Type B pancreatic cell (in vitro differentiated cells): ENCODE results near the gene RBSN. TPM values are rescaled to one million over a fixed set of nuclear protein-coding genes. Genes with fewer than 3 reads are reported as not detected.
A peak's percentile ranks its signal among the peaks of the same experiment; 100 is the strongest.

Experiments
- DNase-seq: peaks from one replicate; pipeline ENCODE4 v3.0.0; 2021; ENCODE audit warnings: mixed read lengths; ENCODE audit not compliant: unreplicated experiment; ENCODE audit errors: extremely low spot score
- H3K27ac Mint-ChIP-seq: 2 replicates; pipeline ENCODE4 v1.8.0; 2021; ENCODE audit warnings: mild to moderate bottlenecking, mixed read lengths
- H3K27me3 Mint-ChIP-seq: 2 replicates; pipeline ENCODE4 v1.8.0; 2021; ENCODE audit warnings: mixed read lengths
- H3K36me3 Mint-ChIP-seq: 2 replicates; pipeline ENCODE4 v1.8.0; 2021; ENCODE audit warnings: mixed read lengths
- H3K4me1 Mint-ChIP-seq: one replicate; pipeline ENCODE4 v1.8.0; 2021; ENCODE audit warnings: mixed read lengths; ENCODE audit not compliant: unreplicated experiment
- H3K4me3 Mint-ChIP-seq: 2 replicates; pipeline ENCODE4 v1.8.0; 2021; ENCODE audit warnings: mild to moderate bottlenecking, mixed read lengths
- H3K9me3 Mint-ChIP-seq: 2 replicates; pipeline ENCODE4 v1.8.0; 2021; ENCODE audit warnings: mixed read lengths
- CTCF ChIP-seq: fragments of 200-600 bp; sonication (generic); conservative IDR thresholded peaks from 2 replicates; pipeline ENCODE4 v1.5.0; 2021; ENCODE audit warnings: antibody characterized with exemption, mild to moderate bottlenecking
- total RNA-seq: library from RNA; stranded (reverse); gene quantifications from 2 replicates; pipeline ENCODE4 v1.2.1, GENCODE V29; 2021; ENCODE audit warnings: low replicate concordance

The RBSN gene
- total RNA-seq, 1 donor from 2014 or later: 29.1 TPM

- Mint-ChIP-seq H3K36me3 (no peaks in the 10 kb centered on the region), H3K9me3 (no peaks in the 10 kb centered on the region), H3K27ac (no peak overlapping the region), H3K27me3 (peaks cover 16% of the 10 kb centered on the region), H3K4me3 (no peak overlapping the region), H3K4me1 (no peaks in the 10 kb centered on the region)
- no peak for DNase-seq
- no peak for TF ChIP-seq CTCF
Observed at GRCh38 chr3:15107075-15107947, 8.4 kb upstream of the RBSN start.

GRCh38 chr3:15102836-15103235, 3.9 kb upstream of the RBSN start:
- H3K4me1 Mint-ChIP-seq: peaks cover 10% of the 10 kb centered on the region
- H3K9me3 Mint-ChIP-seq: no peaks in the 10 kb centered on the region
- DNase-seq: no peak
- H3K27me3 Mint-ChIP-seq: peaks cover 10% of the 10 kb centered on the region
- TF ChIP-seq CTCF: no peak
- peaks cover 2% of the 10 kb centered on the region for H3K36me3 Mint-ChIP-seq
- H3K4me3 Mint-ChIP-seq: no peak overlapping the region
- H3K27ac Mint-ChIP-seq: no peak overlapping the region

- peaks cover 7% of the 10 kb centered on the region for H3K27me3 Mint-ChIP-seq
- TF ChIP-seq CTCF: no peak
- H3K4me3 Mint-ChIP-seq: no peak overlapping the region
- H3K9me3 Mint-ChIP-seq: no peaks in the 10 kb centered on the region
- H3K27ac Mint-ChIP-seq: no peak overlapping the region
- DNase-seq: no peak
- peaks cover 4% of the 10 kb centered on the region for H3K36me3 Mint-ChIP-seq
- peaks cover 14% of the 10 kb centered on the region for H3K4me1 Mint-ChIP-seq
Observed at GRCh38 chr3:15102256-15102655, 3.3 kb upstream of the RBSN start.

GRCh38 chr3:15099364-15100098, 583 bp upstream of the RBSN start:
- Mint-ChIP-seq H3K36me3 (peaks cover 4% of the 10 kb centered on the region), H3K27ac (peak overlapping the region; percentile 91), H3K4me3 (peak overlapping the region; percentile 98), H3K9me3 (no peaks in the 10 kb centered on the region), H3K27me3 (no peaks in the 10 kb centered on the region), H3K4me1 (peaks cover 14% of the 10 kb centered on the region)
- no peak for DNase-seq
- TF ChIP-seq CTCF: no peak

- Mint-ChIP-seq H3K9me3 (no peaks in the 10 kb centered on the region), H3K27me3 (no peaks in the 10 kb centered on the region), H3K4me1 (peaks cover 14% of the 10 kb centered on the region), H3K27ac (peak overlapping the region; percentile 91), H3K4me3 (peak overlapping the region; percentile 98), H3K36me3 (peaks cover 7% of the 10 kb centered on the region)
- no peak for DNase-seq
- no peak for TF ChIP-seq CTCF
Observed at GRCh38 chr3:15097891-15098290, 1.1 kb downstream of the RBSN start.
